GM21526 (cell line): ENCODE measurements around the gene LRRC63.
A peak's percentile ranks its signal among the peaks of the same experiment; 100 is the strongest.

ENCODE experiments used
- ATAC-seq: cut with Tn5 transposase; IDR thresholded peaks from one replicate; pipeline ENCODE4 v1.9.1; 2021; ENCODE audit warnings: moderate library complexity; ENCODE audit not compliant: unreplicated experiment, low FRiP score

Gene LRRC63

DNA sequence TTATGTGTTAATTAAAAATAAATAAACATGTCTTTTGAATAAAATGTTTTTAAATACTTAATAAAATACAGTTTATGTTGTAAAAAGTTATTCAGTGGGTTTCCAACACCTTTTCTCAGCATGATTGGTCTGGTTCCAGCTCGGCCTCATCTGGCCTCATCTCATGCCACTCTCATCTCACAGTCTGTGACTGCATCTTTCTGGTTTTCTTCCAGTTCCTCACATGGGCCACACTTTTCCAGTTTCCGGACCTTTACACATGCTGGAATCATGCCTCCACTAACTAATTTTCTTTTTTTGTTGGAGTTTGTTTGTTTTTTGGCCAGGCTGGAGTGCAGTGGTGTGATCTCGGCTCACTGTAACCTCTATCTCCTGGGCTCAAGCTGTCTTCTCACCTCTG, 92.8 kb downstream of the LRRC63 start:
- ATAC-seq: no peak

- ATAC-seq: no peak
Measured at GRCh38 chr13:46307554-46307953, 95.8 kb downstream of the LRRC63 start.

DNA sequence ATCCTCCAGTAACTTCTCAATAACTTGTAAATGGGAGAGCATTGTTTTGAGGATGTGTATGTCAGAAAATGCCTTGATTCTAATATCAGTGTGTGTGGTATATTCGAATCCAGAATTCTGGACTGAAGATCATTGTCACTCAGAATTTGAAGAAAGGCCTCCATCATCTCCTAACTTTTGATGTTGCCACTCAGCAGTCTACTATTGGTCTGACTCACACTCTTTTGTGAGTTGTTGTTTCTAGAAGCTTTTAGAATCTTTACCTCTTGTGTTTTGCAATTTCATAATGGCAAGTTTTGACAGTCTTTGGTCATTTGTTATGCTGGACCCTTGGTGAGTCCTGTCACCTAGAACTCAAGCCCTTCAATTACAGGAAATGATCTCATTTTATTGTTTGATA, 98.3 kb downstream of the LRRC63 start:
- no peak for ATAC-seq

DNA sequence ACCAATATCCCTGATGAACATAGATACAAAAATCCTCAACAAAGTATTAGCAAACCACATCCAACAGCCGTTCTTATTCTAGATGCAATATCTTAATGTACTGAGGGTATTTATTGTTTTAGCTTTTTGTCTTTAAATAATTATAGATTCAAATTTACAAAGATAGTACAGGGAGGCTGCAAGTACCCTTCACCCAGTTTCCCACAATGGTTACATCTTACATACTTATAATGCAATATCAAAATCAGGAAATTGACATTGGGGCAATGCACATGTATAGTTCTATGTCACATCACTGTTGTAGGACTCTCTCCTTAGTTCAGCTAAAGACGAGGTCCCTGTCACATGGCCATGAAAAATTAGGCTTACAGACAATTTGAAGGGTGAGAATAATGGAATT, 99.5 kb downstream of the LRRC63 start:
- ATAC-seq: no peak

GRCh38 chr13:46313024-46313423, 101.3 kb downstream of the LRRC63 start:
- no peak for ATAC-seq

GRCh38 chr13:46313432-46314257, 101.9 kb downstream of the LRRC63 start:
- no peak for ATAC-seq

DNA sequence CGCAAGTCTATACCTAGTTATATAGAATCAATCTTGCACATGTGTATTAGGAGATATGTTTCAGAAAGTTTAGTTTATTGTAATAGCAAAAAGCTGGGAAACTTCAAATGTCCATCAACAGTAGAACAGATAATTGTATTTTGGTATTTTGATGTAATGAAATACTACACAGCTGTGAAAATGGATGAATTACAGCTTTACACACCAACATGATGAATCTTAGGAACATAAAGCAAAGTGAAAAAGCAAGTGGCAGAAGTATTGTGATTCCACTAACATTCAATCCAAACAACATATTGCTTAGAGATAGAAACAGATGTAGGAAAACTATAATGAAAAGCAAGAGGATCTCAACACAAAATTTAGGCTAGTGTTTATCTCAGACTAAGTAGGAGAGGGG, 102.9 kb downstream of the LRRC63 start:
- no peak for ATAC-seq

DNA sequence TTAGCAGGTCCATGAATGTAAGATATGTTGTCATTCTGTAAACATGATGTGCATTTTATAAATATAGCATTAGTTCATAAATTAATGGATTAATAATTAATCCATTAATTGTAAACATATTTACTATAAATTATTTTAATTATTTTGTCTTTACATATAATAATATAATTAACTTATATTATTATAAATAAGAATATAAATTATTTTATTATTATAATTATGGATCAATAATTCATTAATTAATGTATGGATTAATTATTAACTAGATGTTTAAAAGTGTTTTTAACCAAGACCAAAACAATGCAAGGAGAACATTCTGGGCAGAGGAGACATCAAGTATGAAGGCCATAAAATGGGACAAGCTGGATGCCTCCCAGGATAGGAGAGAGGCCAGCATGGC, 103.3 kb downstream of the LRRC63 start:
- no peak for ATAC-seq

DNA sequence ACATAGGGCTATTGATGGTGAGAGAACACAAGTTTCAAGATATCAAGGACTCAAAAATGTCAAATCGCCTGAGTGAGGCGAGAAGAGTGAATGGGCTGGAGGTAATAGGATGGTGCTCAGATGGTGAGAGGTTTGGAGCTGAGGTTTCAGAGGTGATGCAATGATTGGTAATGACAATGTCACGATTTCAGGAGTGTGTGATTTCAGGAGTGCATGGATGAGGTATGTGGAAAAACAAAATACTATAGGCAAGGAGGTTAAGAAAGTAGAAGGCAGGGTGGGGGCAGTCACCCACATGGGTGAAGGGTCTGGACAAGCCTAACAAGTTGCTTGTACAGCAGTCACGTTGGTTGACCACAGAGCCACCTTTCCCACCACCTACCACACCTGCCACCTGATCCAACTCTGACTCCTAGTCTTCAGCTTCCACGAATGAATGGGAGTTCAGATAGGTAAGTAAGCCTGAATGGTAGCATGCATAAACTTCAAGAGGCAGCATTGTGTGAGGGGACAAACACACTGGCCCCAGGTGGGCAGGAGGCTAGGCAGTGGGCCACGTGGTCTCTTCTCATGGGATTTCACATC, 103.9 kb downstream of the LRRC63 start:
- ATAC-seq: no peak

GRCh38 chr13:46317120-46317519, 105.4 kb downstream of the LRRC63 start:
- no peak for ATAC-seq

DNA sequence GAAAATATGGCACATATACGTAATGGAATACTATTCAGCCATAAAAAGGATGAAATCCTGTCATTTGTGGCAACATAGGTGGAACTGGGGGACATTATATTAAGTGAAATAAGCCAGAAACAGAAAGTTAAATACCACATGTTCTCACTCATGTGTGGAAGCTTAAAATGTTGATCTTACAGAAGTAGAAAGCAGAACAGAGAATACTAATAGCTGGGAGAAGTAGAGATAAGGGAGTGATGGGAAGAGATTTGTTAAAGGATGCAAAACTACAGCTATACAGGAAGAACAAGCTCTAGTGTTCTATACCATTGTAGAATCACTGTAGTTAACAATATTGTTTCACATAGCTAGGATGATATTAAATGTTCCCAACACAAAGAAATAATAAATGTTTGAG, 107.3 kb downstream of the LRRC63 start:
- no peak for ATAC-seq

- ATAC-seq: no peak
Measured at GRCh38 chr13:46320406-46320805, 108.7 kb downstream of the LRRC63 start.

GRCh38 chr13:46320821-46321220, 109.1 kb downstream of the LRRC63 start:
- no peak for ATAC-seq

DNA sequence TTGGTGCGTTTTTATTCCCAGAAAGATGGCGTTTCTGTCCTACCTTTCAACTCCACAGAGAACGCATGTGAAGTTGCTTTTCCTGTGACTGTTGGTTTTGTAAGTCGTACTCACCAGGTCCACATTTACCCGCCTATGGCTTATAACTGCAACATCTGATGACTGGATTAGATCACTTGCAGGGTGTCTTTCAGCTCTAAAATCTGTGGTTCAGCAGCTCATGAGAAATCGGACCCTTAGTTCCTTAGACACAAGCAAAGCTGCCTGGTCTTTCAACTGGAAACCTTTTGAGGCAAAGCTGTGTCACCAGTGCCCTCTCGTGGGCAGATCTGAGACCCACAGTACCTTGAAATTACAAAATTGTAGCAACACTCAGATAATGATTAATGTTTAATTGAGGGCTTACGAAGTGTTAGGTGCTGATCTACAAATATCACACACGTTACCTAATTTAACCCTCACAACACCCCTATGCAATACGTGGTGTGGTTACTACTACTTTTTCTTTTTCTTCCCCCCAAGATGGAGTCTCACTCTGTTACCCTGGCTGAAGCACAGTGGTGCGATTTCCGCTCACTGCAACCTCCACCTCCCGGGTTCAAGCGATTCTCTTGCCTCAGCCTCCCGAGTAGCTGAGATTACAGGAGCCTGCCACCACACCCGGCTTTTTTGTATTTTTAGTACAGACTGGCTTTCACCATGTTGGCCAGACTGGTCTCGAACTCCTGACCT, 109.9 kb downstream of the LRRC63 start:
- peak; percentile 53 for ATAC-seq

- ATAC-seq: no peak
Measured at GRCh38 chr13:46324976-46325375, 113.2 kb downstream of the LRRC63 start.
